ENCODE results near the gene MVB12B. TPM values are rescaled to one million over a fixed set of nuclear protein-coding genes. Genes with fewer than 3 reads are reported as not detected.

The MVB12B gene
- total and polyA plus RNA-seq, 2 of the 13 experiments (the other 11 are each of a cell fraction or from before 2014, with no cell fraction given): 12.1 to 30.1 TPM

- no peak for TF ChIP-seq SRSF4 (IDR thresholded peaks at IDR 0.05; ENCODE audit: low read depth, low read length, poor library complexity, severe bottlenecking)
- peak; percentile 54; the same call in 1 of the 2 replicates for TF ChIP-seq MED1 (CRISPR knock-in tag; IDR thresholded peaks at IDR 0.05)
- TF ChIP-seq SAP130 (CRISPR knock-in tag; IDR thresholded peaks at IDR 0.05; ENCODE audit: low read depth): peak; percentile 60; the same call in 1 of the 2 replicates
- TF ChIP-seq ZNF816 (CRISPR knock-in tag; IDR thresholded peaks at IDR 0.05; ENCODE audit: borderline replicate concordance): no peak
- TF ChIP-seq CAMTA2 (CRISPR knock-in tag; IDR thresholded peaks at IDR 0.05; ENCODE audit: borderline replicate concordance): no peak
- no peak for TF ChIP-seq ZNF382 (CRISPR knock-in tag; IDR thresholded peaks at IDR 0.05; ENCODE audit: borderline replicate concordance)
- TF ChIP-seq KAT7 (CRISPR knock-in tag; IDR thresholded peaks at IDR 0.05; ENCODE audit: borderline replicate concordance): peak; percentile 63; the same call in 1 of the 2 replicates
- no peak for TF ChIP-seq ZNF629 (CRISPR knock-in tag; conservative IDR thresholded peaks at IDR 0.05)
- TF ChIP-seq AKAP8 (CRISPR knock-in tag; IDR thresholded peaks at IDR 0.05): no peak
- TF ChIP-seq ZNF317 (CRISPR knock-in tag; IDR thresholded peaks at IDR 0.05): peak; percentile 30; the same call in 1 of the 2 replicates
- no peak for TF ChIP-seq MTF2 (CRISPR knock-in tag; IDR thresholded peaks at IDR 0.05; ENCODE audit: borderline replicate concordance)
- TF ChIP-seq MYC (CRISPR knock-in tag; IDR thresholded peaks at IDR 0.05; ENCODE audit: borderline replicate concordance): peak; percentile 63; the same call in 1 of the 2 replicates
- TF ChIP-seq RORA (CRISPR knock-in tag; IDR thresholded peaks at IDR 0.05): no peak
- TF ChIP-seq CHD2 (IDR thresholded peaks at IDR 0.05; ENCODE audit: low read depth, low read length): 0 out of 2 replicates have a peak, but pooled peaks have one; percentile 5
- TF ChIP-seq PTBP1 (IDR thresholded peaks at IDR 0.05; ENCODE audit: low read depth, low read length, poor library complexity, severe bottlenecking): no peak
- TF ChIP-seq ZNF407 (CRISPR knock-in tag; IDR thresholded peaks at IDR 0.05; ENCODE audit: not compliant biosample characterization): no peak
- no peak for TF ChIP-seq IRX3 (CRISPR knock-in tag; IDR thresholded peaks at IDR 0.05; ENCODE audit: borderline replicate concordance, low read depth)
- TF ChIP-seq CSRNP1 (CRISPR knock-in tag; IDR thresholded peaks at IDR 0.05): no peak
- no peak for TF ChIP-seq ZNF337 (CRISPR knock-in tag; IDR thresholded peaks at IDR 0.05; ENCODE audit: borderline replicate concordance, low read depth)
Observed at GRCh38 chr9:126376311-126377175, 49.9 kb downstream of the MVB12B start (continued).
